ENCODE results near the gene GRM4.

DNA sequence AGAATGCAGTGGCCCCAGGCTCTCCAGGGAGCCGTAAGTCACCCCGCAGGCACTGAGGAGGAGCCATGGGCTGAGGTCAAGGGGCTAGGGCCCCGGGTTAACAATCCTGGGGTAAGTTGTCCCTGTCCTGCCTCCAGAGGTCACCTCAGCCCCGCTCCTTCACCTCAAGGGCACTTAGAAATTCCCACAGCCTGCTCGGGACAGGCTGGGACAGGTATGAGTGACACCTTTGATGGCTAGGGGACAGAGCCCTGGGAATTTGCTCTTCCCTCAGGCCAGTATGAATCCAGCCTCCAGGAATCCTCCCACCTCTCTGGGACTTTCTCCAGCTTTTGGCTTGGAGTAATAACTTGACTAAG is 3.5 kb upstream of the GRM4 start:
- TF ChIP-seq POLR2A (IDR thresholded peaks at IDR 0.05; ENCODE audit: low read length) (no peak), GATA1 (IDR thresholded peaks at IDR 0.05; ENCODE audit: low read depth, low read length) (no peak)
